Embryonic facial prominence (tissue), 1 donor: ENCODE results near the gene CD274.

Experiments
- DNase-seq: peaks from one replicate; pipeline ENCODE4 v3.0.0-alpha.2; 2016; ENCODE audit errors: extremely low spot score

Gene CD274

DNA sequence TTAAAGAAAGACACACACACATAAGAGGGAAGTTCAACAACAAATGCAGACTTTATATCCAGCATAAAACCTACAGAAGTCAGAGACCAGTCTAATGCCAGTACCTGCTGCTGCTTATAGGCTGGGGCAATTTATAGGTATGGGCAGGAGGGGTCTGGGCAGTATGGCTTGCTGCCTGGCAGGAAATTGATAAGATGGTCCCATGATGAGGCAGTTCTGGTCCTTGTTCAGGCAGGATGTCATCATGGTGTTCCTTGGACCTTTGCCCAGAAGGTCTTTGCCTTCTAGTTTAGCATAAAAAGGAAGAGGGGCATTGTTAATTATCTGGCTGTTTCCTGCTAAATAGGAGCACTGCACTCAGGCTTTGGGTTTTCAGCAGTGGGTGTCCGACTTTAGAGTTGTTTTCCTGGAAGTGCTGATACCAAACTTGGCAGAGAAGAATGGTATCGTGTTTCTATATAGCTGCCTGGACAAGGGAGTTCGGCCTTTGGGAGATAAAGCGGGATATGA is 49.6 kb downstream of the CD274 start:
- DNase-seq: no peak

DNA sequence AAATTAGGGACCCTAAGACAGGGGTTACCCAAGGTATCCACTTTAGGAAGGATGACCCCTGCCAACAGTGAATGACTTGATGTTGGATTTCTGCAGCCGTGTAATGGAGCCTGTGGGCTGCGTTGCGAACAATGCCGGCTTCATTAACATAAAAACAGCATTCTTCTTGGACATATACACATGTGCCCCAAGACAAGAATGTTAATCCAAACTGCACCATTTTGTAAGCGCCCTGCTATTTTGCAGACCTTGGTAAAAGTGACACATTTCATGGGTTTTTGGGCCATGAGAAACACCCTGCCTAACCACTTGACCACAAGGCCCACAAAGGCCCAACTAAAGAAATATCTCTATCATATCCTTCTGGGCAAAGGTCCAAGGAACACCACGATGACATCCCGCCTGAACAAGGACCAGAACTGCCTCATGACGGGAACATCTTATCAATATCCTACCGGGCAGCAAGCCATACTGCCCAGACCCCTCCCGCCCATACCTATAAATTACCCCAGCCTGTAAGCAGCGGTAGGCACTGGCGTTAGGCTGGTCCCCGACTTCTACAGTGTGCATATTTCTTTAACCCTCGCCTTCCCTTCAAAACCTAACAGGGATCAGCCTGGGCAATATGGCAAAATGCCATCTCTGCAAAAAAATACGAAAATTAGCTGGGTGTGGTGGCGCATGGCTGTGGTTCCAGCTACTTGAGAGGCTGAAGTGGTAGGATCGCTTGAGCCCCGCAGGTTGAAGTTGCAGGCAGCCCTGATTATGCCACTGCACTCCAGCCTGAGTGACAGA is 50.3 kb downstream of the CD274 start:
- DNase-seq: no peak

DNA sequence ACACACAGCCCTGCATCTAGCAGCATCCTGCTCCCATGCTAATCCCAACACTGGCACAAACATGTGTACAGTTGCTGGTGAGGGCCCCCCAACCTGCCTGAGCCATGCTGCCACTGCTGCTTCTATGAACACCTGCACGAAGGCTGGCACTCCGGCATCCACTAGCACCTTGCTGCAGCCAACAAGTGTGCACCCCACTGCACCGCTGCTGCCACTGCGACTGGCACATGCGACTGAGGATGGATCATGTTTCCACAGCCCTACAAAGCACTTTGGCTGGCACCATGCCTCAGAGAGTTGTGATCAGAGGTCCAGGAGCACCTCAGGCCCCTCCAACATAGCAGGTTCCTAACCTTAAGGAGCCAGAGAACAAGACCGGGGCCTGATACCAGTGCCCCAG is 52.2 kb downstream of the CD274 start:
- DNase-seq: no peak

DNA sequence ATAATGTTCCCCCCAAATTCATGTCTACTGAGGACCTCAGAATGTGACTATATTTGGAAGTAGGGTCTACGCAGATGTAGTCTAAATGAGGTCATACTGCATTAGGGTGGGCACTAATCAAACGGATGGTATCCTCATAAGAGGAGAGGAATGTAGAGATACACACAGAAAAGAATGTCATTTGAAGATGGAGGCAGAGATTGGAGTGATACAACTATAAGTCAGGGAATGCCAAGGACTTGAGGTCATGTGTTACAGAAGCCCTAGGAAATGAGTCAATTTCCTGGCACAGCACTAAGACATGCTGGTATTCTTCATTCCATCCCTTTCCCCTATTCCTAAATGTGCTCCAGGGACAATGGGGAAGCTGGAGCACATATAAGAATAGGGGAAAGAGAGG is 59.2 kb downstream of the CD274 start:
- no peak for DNase-seq

DNA sequence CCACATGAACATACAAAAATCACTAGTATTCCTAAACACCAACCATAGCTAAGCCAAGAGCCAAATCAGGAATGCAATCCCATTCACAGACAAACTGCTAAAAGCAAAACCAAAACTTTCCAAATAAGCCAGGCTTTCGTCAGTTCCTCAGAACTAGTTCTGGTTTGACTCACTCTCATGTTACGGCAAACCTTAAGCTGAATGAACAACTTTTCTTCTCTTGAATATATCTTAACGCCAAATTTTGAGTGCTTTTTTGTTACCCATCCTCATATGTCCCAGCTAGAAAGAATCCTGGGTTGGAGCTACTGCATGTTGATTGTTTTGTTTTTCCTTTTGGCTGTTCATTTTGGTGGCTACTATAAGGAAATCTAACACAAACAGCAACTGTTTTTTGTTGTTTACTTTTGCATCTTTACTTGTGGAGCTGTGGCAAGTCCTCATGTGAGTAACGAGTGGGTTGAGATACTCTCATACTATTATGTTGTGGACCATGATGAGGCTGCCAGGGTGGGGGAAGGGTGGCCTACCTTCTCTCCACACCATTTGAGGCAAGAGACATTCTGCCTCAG is 60.1 kb downstream of the CD274 start, which contains the start of gene PDCD1LG2:
Gene PDCD1LG2, plus strand, starts transcription at position 172 of the 572 bp plus-strand sequence. CDS start 12,016 bp downstream, outside the sequence.
- no peak for DNase-seq

DNA sequence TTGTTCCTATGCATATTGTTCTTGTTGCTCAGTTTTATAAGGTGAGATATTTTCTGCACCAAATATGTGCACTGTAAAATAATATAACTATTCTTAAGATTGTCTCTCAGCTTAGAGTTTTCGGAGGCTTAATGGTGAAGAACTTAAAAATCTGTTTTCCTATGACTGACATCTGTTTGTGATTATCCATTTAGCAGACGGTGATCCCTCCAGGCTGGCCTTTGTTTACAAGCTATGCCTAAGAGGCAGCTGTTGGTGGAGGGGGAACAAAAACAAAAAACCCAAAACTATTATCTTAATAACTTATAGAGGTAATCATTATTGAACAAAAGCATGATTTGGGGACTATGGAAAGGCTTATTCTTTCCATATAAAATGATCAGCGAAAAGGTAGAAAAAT is 60.6 kb downstream of the CD274 start:
- DNase-seq: no peak

DNA sequence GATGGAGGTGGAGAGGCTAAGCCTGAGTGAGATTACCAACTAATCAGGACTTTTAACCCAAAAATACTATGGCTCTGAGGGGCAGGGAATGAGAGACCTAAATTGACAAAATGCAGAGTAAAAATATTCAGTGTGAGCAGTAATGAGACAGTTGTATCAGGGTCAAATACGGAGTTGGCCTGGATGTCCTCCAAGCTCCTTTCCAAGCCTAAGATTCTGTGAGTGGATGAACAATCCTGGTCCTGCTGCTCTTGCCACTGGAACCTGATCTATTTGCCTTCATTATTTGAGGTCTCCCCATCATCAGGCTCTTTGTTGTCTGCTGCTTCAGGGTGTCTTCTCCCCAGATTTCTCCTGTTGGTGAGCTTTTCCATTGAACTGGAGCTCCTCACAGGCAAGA is 61.1 kb downstream of the CD274 start:
- DNase-seq: no peak

DNA sequence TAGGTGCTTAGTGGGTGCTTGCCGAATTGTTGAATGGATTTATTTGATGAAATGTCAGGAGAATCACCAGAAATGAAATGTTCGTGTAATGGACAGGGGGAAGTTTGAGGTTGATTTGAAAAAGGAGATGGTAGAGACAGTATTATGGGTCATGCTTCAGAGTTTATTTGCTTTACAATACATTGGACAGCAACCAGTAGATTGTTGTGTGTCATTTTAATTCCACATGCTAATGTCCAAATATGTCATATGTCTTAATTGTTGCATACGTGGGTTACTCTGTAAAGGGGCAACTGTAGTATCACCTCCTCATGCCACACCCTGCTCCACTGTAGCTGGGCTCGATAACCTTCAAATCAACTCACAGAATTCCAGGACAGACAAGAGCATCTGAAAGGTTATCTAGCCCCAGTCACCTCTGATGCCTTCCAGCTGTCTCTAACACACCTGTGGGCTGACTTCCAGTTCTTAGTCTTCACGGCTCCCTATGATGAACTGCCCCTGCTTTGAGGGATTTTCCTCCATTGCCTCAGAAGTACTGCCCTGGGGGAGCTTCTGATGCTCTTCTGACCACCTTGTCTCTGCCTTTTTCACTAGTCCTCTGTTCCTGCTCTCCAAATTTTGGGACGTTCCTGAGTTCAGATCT is 61.7 kb downstream of the CD274 start:
- no peak for DNase-seq

DNA sequence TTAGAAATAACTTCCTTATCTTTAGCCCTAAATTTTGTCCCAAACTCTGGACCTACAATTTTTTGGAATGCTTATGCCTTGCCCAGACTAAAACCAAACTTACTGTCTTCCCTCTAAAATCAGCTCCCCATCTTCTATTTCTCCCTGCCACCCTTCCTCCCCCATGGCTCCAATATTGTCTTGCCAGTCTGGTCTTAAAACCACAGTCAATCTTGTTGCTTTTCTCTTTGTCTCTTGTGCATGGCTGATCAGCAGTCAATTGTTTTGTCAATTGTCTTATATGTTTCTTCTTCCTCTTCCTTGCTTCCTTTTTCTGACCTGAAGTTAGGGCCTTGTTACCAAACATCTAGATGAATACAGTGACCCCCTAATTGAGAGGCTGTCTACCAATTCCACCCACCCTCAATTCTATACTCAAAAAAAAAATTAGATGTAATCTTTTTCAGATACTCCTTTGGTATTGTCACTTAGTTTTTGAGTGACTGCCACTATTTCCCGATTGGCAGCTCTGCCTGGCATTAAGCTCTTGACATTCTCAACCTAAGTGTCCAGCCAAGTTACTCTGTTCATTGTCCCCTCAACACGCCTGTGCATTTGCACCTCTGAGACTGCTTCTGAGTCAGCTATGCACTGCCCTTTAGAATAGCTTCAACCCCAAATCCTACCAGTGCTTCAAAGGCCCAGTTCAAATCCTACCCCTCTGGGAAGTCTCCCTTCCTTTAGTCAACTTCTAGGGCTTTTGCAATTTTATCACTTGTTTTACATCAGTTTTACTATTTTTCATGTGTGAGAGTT is 62.5 kb downstream of the CD274 start:
- no peak for DNase-seq

DNA sequence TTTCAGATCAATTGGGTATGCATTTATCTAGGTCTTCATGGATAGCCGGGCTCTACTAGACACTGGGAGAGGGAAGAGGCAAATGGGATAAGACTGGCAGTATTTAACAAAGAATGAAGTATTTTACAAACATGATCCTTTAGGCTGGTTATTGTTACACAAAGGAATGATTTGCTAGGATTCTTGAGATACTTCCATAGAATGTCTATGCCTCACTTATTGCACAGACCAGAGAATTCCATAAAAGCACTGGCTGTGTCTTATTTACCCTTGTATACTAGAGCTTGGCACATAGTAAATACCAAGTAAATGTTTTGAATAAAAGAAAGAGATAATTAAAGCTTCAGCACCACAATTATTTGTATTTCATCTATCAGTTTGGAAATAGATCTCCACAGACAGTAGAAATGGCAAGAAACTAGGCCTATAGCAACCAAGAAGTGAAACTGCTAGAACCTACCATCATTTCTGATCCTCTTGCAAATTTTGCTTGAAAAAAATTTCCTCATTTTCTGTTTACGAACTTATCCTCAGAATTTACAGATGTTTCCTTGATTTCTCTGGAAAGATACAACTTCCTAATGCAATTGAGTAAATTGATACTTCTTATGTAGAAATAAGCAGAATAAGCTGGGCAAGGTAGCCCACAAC is 63.7 kb downstream of the CD274 start:
- DNase-seq: no peak

DNA sequence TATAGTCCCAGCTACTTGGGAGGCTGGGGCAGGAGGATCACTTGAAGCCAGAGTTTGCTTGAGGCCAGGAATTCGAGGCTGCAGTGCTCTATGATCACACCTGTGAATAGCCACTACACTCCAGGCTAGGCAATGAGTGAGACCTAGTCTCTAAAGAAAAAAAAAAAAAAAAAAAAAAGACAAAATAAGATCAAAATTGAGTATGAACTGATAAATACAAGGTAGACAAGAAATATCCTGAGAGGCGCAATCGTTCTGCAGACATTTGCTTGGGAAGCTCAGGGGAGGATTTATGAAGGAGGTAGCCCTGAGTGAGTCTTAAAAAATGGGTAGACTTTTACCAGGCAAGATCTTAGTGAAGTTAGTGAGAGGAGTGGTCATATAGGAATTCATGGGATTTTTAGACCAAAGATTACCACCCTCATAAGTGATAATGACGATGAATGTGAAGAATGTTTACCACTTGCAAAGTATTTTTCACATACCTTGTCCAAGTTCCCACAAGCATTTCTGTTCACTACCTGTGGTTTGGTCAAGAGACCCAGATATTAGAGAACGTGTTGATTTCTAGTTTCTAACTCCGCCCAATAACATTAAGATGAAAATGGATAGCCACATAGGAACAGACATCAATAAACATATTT is 64.4 kb downstream of the CD274 start:
- DNase-seq: no peak

DNA sequence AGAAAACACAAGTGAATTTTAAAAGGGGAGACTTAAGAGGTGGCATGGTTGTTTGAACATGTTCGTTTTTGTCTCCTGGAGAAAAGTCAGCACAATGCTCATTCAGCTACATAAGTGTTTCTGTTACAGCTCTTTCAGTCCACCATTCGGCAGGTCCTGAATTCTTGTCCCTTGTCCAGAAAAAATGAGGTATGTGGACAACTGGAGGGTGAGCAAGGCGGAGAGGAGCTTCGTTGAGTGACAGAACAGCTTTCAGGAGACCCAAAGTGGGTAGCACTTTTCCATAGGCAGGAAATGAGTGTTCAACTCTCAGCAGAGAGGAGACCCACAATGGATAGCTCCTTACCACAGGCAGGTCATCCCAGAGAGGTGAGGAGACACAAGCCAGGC is 64.9 kb downstream of the CD274 start:
- DNase-seq: no peak

DNA sequence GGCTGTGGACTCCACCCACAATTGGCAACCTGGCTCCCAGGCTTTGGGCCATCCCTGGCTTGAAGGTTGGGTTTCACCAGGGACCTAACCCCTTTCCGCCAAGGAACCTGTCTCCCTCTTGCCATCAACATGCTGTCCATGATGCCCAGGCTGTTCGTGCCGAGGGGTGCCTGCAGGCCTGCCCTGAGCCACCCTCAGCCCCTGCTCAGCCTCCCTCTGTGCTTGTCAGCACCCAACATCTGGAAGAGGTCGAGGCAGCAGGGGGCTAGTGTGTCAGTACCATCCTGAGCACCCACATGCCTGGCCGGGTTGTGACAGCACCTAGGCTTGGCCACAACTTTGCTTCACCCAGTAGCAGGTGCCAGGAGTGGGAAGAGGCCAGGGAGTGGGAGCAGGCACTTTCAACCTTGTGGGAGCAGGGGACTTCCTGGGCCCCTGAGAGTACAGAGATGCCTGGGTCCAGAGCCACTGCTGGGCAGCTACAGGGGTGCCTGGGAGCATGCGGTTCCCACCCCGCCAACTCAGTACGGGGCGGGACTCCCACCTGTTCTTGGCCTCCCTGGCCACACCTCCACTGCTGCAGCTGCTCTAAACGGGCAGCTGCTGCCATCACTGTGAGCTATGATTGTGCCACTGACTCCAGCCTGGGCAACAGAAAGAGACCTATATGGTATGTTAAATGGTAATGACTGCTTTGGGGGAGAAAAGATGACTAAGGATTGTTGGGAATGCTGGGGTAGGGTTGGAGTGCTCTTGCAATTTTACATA is 66.3 kb downstream of the CD274 start:
- DNase-seq: no peak

DNA sequence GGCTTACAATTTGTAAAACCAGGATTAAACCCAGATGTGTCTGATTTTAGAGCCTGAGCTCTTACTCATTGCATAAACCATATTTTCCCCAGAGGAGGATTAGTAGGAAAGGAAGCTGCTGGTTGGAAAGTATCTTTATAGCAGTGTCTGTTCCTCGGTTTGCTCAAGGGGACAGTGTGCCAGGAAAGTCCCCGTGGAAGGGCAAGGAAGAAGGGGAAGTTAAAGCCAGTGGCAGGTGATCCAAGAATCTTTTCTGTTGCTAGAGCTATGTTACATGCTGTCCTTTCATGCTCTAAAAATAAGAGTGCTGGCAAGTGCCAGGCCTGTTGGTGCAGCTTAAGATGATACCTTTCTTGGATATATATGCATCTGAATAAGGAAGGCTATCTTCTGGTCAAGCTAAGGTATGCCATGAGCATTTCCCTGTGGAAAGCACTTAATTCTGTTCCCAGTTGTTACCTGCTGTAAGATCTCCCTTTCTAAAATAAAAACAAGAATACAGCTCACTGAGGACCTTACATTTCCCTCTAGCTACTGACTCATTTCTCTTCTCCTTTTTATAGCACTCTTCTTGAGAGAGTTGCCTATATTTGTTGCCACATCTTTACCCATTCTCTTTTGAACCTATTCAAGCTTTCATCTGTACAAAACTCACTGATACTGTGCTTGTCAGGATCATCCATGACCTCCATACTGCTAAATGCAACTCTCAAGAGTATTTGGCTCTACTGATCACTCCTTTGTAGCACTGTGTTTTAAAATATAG is 68.0 kb downstream of the CD274 start:
- DNase-seq: no peak

DNA sequence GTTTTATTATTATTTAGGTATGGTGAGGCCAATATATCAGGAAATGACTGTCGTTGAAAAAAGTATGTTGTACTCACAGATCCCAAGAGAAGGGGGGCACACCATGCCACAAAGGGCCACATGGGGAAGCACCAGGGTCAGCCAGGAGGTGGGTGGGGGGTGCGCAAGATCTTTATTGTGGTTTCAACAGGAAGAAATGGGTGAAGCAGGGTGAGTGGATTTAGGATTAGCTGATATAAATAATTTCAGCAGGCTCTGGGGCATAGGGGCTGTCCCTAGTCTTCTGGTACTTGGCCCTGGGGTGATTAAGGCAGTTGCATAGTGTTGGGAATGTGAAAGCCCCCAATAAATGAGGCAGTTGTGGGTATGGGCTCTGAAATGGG is 68.6 kb downstream of the CD274 start:
- DNase-seq: no peak
